Amniotic epithelial cell (primary cell): ENCODE data around the gene TLL2.

Experiments
- DNase-seq: peaks from one replicate; pipeline ENCODE4 v3.0.0-alpha.2; 2010; ENCODE audit warnings: low read depth

TLL2 gene

DNA sequence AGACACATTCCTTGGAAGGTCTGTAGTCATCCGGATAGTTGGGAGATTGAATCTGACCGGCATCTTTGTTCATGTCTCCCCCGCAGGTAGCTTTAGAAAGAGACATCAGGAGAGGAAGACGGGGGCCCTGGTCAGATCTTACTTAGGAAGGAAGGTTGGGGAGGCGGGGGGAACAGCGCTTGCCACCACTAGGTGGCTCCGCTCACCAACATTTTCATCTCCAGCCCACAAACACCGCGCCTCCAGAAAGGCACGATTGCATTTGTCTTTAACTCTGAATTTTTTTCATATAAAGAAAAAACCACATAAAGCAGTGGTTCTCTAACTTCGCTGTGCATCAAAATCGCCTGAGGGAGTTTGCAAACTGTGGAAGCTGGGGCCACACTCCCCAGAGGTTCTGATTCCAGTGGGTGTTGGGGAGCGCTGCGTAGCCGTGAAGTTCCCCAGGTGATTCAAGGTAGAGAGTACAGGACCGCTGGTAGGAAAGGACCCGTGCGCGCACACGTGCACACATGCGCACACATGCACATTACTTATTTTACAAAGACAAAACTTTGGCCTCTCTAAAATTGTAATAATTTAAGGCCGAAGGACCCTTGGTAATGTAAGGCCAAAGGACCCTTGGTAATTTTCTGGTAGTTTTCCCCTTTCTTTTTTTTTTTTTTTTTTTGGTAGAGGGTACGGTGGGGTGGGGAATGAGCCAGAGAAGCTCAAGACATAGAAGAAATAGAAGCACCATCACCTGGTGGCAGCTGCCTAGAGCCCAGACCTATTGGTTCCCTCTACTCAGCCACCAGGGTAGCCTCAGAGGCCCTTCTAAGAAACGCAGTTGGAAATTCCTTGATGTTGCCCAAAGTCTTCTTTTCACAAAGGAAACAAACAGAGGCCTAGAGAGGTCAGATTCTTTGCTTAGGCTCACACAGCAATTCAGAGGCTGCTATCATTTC lies 117.5 kb downstream of the TLL2 start:
- DNase-seq, result peak; percentile 56

DNA sequence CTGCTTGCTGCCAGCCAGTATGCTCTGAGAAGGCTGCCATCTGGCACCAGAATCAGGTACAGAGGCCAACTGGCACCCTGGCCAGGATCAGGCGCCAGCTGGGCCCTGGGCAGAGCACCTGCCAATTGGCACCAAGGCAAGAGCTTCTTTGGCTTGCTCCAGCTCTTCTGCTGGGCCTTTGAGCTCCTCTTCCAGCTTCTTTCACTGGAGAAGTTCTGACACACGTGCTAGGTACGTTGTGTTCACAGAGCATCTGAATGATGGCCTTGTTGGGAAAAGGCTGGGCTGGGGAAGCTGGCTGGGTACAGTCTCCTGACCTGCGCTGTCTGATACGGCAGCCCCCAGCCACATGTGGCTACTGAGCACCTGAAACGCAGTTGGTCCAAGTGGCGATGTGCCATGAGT lies 123.3 kb downstream of the TLL2 start:
- DNase-seq, result no peak

DNA sequence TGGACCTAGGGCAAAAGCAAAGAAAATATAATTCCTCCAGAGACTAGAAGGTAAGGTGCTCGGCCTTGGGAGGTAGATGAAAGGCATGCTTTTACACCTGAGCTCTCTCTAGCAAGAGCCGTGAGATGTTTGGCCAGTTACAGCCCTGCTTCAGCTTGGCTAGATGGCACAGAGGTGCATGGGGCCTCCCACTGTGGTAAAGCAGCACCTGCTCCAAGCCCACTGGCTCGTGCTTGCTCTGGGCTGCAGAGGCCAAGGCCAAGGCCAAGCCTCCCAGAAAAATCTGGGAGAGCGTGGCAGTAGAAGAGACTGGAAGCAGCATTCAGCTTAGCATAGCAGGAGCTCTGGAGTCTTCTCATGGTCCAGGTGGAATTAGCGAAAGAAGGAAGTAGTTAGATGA lies 123.9 kb downstream of the TLL2 start:
- DNase-seq, result no peak

DNA sequence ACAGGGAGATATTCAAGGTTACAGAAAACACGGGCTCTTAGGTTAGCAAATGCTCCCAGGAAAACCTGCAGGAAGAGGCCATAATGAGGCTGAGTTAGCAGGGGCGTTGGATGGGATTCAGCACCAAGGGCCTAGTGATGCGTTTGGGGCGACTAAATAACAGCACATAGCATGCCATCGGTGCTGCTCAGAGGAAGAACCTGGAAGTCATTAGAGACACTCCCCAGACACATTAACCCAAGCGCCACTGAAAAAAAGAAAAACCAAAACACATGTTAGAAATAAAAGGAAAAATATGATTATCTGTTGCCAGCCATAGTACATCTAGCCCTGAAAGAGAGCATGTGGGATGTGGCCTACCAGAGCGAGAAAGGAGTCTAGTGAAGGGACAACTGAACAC lies 126.1 kb downstream of the TLL2 start:
- no peak for DNase-seq

DNA sequence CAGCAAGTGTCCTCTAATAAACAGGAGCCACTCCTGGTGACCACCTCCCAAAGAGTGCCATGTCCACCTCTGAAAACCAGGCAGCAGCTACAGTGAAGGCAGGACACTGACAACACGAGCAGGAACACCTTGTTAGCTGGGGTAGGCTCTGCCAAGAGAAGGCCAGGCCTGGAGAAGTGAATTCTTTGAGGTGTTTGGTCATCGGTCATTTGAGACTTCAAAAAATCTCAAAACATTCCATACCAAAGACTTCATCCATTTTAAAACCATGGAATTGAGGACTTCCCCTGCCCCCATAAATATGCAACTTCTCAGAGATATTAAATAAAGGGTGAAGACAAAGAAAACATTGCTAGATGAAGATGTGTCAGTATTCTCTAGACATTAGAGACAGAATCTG lies 126.6 kb downstream of the TLL2 start:
- no peak for DNase-seq

DNA sequence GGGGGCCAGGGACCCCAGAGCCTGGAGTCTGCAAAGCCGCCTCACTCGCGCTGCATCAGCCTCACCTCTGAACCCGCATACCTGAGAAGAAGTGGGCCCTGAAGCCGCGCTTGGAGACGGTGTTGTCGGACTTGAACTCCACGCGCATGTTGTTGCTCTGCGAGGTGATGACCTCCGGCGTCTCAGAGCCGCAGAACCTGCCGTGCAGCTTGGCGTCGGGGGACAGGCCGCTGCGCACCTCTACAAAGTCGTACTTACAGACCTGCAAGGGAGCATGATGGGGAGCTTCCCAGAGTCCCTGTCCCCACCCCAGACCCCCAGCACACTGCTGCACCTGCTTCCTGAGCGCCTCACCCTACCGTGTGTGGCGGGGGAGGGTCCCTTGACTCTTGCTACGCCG lies 129.2 kb downstream of the TLL2 start:
- no peak for DNase-seq

DNA sequence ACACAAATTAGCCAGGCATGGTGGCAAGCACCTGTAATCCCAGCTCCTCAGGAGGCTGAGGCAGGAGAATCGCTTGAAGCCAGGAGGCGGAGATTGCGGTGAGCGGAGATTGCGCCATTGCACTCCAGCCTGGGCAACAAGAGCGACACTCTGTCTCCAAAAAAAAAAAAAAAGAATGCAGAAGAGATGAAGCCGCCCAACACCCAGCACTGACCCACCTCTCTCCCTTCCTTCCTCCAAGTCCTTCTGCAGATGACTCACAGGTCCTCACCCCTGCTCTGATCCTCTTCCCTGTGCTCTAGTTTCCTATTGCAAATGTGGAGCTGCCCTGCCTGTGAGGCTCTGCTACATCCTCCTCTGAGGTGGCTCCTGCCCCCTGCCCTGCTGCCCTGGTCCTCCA lies 132.9 kb downstream of the TLL2 start:
- DNase-seq, result peak; percentile 7

DNA sequence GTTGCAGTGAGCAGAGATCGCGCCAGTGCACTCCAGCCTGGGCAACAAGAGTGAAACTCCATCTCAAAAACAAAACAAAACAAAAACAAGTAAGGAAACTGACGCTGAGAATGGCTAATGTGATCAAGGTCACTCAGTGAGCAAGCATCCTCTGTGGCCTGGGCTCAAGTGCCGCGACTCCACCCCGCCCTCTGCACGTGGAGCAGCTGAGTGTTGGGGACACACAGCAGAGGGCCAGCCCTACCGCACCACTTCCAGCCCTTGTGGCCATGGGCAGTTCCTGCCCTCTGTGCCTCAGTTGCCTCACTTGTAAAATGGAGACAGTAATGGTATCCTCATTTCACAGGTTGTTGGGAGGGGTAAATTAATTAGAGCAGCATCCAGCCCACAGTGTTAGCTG lies 134.0 kb downstream of the TLL2 start:
- no peak for DNase-seq

DNA sequence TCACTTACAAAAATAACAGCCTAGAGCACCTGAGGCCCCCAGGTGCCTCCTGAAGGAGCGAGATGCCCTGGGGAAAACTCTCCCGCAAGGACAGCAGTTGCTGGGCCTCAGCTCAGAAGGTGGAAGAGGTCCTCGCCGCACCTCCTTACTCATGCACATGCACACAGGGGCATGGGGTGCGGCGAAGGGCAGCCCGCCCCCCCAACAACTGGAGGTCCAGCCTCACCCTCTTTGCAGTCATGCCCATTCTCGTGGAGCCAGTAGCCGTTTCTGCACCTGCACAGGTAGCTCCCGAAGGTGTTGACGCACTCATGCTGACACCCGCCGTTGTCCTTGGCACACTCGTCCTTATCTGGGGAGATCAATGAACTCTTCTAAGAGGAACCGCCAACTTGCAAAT lies 135.0 kb downstream of the TLL2 start:
- DNase-seq, result no peak

DNA sequence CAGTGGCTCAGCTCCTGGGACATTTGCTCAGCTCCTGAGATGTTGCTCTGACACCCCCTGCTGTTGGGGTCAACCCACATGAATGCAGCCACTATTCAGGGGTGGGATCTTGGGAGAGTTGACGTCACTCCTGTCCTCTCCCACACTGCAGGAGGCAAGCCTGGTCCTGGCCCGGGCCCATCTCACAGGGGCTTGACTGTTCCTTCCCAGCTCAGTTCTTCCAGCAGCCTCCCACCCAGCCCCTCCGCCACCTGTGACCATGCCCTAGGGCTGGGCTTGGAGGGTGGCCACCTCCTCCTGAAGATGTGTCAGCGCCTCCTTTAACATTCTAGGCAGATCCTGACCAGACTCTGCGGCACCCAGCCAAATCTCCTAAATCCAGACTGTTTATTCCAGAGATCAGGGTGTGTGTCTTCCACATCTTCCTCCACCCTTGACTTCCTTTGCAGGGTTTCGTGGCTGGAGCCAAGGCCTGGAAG lies 135.9 kb downstream of the TLL2 start:
- peak; percentile 31 for DNase-seq

DNA sequence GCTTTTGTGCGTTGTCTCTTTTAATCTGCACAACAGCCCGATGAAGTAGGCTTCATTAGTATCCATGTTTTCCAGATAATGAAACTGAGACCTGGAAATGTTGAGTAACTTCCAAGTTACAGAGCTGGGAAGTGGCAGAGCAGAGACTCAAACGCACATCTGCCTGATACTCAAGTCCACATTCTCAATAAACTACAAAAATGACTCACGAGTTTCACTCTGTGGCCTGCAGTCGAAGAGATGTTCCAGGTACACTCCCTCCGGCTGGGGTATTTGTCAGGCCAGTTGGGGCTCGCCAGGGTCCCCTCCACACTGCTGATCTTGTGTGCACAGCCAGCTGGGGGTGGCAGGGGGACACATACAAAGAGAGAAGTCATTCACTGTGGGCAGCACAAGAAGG lies 137.2 kb downstream of the TLL2 start:
- DNase-seq, result no peak

DNA sequence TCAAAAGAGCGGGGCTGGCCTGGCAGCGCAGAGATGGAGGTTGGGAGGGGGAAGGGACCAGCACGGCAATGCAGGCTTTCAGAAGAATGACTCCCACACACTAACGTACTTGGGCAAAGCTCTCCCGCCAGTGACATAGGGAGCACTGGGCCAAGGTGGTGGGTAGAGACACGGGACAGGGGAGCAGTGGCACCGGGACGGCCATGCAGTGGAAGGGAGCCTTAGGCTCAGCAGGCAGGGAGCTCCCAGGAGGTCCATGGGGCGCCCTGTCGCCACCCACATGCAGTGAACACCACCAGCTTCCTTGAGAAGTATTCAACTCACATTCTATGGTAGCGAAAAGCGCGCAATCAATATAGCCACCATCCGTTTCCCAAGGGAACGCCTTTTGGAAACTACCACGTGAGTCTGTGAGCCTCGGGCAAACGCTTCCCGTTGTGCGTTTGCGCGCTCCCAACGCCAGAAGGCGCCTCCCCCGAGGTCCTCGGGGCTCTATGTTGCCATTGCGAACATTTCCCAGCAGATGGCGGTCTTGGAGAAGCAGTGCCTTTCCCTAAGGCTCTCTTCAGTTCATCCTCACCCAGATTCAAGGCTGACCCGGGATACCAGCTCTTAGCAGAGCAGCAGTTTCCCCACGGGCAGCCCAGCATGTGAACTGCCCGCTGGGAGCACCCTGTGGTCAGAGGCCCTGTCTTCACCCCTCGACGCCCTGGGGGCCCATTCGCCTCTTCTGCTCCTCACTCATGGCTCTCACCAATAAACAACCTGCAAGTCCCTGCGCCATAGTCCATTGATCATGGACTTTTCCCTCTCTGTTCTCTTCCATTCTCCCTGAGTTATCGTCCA lies 138.5 kb downstream of the TLL2 start:
- peak; percentile 75 for DNase-seq

DNA sequence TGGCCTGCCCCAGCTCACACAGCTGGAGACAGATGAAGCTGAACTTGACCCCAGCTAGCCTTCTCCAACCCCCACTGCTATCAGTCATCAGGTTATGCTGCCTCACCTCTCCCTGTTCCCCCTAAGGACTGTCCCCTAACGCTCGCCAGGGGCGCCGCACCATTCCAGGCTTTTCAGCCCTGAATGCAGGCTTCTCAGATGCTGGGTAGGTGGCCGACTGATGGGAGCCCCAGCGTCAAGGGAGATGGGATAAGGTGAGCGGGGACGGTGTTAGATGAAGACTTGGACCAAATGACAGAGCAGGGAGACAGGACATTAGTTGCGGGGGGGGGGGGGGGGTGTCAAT lies 139.1 kb downstream of the TLL2 start:
- DNase-seq, result no peak

DNA sequence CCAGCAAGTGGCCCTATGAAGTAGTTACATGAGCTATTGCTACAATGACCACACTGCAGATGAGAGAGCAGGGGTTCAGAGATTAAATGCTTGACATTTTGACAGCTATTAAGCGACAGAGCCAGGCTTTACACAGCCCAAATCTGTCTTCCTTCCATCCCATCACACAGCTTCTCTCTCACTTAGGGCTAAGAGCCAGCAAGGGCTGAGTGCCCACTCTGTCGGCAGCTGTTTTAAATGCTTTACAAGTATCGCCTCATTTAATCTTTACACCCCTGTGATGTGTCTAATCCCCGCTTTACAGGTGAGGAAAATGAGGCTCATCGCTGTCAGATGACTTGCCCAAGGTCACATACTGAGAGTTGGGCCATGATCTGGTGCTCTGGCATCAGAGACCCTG lies 139.7 kb downstream of the TLL2 start:
- no peak for DNase-seq

DNA sequence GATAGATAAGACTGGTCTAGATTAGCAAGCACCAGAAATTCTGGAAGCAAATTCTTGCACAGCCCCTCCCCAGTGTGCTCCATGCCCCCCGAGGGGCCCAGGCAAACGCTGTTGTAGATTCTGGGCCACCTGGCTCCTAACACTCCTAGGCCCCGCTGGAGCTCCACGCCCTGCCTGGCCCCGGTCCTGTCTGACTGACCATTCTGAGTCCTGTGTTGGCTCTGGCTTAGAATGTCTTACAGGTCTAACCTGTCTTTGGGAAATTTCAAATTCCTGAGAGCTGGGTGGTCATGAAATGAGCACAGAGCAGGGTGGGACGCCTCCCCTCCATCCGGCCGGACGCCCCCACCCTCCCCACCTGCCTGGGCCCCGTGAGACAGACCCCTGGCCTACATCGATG lies 142.4 kb downstream of the TLL2 start:
- DNase-seq, result no peak

DNA sequence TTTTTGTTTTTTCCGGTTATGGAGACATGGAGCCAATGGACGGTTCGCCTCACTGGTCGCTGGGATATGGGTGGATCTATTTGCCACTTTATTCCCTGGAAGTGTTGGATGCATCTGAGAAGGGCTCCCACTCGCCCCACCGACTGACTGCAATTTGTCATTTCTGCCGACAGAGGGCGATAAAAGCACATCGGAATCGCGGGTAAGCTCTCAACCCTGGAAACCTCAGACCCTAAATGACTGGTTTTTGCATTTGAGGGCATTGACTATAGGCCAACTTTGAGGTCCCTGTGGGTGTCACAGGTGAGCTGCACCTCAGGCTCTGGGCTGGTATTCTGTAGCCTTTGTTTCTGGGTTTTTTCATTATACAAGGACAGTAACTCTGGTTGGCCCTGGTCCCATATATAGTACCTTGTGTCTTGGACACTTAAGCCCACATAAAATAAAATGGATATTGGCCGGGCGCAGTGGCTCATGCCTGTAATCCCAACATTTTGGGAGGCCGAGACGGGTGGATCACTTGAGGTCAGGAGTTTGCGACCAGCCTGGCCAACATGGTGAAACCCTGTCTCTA lies 143.1 kb downstream of the TLL2 start:
- DNase-seq, result peak; percentile 18

DNA sequence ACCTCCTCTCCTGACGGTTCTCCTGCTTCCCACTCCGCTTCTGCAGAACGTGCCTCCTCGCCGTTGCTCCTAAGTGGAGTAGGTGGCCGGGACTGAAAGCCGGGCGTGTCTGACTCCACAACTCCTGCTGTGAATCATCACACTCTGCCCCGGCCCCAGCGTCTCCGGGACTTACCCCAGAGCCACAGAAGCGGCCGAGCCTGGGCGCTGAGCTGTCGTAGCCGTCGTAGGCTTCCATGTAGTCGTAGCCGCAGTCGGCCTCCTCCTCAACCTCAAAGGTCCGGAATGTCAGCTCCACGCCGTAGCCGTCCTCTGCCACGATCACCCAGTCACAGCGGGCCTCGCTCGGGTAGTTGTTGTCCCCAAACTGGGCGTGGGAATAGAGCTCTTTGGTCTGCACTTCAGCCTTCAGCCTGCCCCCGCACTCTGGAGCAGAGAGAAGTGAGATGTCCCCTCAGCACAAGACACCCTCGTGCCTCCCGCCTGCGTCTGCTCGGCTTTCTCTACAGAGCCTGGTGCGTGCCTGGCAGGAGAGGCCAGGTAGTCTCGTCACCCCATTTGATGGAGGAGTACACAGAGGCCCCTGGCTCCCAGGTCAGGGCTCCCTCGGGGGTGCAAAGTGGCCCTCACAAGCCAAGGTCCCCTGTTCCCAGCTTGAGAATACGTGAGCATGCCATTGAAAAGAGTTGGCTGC lies 143.7 kb downstream of the TLL2 start:
- peak; percentile 30 for DNase-seq

DNA sequence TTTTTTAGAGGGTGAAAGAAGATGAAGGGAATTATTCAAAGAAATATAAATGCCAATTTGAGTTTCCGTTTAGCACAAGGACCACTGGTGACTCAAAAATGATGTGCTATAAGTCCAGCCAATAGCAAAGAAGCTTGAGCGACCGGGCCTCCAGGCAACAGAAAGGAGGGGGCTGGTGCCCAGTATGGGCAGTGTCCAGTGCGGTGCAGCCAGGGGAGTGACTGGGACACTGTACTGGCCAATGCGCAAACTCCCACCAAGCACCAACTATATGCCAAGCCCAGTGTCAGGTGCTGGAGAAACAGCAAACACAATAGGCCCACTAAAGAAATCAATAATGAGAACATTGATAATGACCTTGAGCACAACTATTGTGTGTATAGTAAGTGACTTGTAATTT lies 144.8 kb downstream of the TLL2 start:
- no peak for DNase-seq

DNA sequence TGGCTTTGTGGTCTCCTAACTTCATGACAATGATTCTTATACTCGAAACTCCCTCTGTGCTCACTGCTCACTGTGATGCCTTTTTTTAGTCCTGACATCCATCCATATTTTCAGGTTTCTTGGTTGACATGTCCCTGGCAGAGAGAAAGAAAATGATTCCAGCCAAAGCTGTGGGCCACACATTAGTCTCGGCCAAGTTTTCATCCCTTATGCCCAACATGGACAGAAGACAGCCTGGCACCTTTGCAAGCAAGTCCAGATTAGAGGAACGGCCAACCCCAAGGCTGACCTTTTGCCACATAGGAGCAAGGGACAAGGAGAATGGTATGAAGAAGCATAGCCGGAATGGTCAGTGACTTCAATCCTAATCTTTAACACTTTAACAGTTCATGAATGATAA lies 146.3 kb downstream of the TLL2 start:
- DNase-seq, result no peak

DNA sequence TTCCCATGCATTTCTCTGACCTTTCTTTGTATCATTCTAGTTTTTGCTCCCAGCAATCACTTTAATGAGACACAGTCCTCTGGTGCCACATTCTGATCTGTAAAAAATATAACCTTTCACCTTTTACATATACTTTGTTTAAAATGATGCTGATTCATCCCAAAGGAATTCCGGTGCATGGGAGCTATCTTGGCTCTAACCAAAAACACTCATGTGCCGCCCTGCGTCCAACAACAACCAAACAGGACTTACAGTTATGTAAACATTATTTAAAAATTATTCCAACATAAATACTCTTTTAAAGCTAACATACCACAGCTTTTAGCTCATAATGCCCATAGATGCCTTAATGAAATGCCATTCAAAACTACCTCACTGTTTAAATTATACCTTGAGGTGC lies 147.2 kb downstream of the TLL2 start:
- DNase-seq, result no peak

DNA sequence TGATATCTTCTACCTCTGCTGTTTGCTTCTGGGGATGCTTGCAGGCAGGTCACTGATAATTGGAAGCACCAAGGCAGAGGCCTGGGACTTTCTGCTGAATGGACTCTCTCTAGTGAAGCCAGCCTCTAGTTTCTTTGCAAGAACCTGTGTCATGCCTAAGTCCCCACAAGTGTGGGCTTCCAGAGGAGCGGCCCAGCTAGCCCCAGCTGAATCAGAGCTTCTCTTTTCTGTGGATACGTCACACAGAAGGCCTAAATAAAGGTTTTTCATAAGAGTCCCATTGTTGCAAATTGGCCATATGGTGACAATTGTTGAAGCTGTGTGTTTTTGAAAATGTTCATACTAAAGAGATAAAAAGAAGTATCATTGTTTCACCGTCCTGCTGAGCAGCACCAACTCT lies 148.2 kb downstream of the TLL2 start:
- DNase-seq, result no peak

DNA sequence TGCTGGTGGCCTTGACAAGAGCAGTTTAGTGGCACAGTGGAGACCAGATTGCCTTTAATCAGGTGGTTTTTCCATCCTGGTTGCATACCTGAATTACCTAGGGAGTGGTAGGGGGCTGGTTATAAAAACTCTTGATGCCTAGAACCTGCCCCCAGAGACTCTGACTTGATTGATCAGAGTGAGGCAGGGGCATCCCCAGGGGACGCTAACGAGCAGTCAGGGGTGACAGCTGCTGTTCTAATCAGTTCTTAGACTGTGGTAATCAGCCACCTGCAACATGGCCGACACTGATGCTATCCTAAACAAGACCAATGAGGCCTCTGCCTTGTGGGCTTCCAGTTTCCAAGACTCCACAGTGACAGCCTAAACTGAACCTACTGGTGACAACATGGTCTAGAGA lies 153.0 kb downstream of the TLL2 start:
- DNase-seq, result no peak
